Measurements from ENCODE around the gene MATN1. TPM values are rescaled to one million over a fixed set of nuclear protein-coding genes. Genes with fewer than 3 reads are reported as not detected.

The MATN1 gene
- total RNA-seq, 1 donor from 2014 or later, result not detected

DNA sequence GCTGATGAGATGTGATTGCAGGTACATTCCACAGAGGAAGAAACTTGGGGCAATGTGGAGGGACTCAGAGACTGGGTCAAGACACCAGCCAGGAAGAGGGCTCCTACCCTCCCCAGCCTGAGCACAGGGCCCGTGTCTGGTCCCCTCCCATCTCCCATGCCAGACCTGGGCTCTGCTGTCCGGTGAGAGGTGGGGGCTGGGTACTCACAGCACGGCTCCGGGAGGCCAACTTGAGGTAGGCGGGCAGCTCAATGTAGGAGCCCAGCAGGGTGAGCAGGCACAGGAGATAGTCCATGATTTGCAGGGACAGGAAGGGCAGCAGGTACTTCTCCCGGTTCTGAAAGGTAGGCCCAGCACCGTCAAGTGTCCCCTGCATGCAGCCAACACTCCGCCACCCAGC lies 16.2 kb upstream of the MATN1 start:
- intact Hi-C loops (cut with DNase I), result no loop called here
- TF ChIP-seq, protein P1, sequence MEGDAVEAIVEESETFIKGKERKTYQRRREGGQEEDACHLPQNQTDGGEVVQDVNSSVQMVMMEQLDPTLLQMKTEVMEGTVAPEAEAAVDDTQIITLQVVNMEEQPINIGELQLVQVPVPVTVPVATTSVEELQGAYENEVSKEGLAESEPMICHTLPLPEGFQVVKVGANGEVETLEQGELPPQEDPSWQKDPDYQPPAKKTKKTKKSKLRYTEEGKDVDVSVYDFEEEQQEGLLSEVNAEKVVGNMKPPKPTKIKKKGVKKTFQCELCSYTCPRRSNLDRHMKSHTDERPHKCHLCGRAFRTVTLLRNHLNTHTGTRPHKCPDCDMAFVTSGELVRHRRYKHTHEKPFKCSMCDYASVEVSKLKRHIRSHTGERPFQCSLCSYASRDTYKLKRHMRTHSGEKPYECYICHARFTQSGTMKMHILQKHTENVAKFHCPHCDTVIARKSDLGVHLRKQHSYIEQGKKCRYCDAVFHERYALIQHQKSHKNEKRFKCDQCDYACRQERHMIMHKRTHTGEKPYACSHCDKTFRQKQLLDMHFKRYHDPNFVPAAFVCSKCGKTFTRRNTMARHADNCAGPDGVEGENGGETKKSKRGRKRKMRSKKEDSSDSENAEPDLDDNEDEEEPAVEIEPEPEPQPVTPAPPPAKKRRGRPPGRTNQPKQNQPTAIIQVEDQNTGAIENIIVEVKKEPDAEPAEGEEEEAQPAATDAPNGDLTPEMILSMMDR (IDR thresholded peaks at IDR 0.05), result no peak
- ATAC-seq (no peak), DNase-seq (no peak)
- no peaks in the 10 kb centered on the region for H3K27me3 ChIP-seq
- peaks cover 50% of the 10 kb centered on the region for H3K36me3 ChIP-seq
- no peak overlapping the region for H3K4me3 ChIP-seq
- H3K4me1 ChIP-seq, result peaks cover 15% of the 10 kb centered on the region
- no peaks in the 10 kb centered on the region for H3K9me3 ChIP-seq
- H3K27ac ChIP-seq, result no peak overlapping the region

DNA sequence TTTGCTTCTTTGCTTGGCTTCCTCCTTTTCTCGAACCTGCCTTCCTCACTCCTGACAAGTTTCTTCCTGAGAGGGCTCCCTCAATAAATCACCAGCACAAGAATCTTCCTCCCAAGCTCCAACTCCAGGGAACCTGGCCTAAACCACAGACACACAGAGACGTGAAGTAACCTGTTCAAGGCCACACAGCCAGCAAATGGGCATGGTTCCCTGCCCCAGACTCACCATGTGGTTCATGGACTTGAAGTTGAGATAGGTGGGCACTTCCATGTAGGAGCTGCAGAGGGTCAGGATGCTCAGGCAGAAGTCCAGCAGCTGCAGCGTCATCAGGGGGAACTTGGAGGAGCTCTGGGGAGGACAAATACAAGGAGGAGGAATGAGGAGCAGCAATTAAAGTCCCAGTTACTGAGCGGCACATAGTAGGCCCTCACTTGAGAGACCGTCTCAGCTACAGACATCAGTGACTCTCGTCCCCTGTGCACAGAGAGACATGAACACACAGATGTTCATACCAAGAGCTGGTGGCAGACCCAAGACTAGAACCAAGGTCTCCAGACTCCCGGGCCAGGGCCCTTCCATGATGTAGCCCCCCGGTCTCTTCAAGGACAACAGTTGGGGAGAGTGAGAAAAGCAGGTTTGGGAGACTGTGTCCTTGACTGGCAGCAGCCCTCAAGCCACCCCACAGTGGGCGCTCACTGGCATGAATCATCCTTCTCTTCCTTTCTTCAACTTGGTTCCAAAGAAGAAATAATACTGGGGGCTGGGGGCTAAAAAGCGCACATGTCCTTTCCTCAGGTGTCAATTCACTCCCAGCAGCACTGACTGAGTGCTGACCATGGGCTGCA lies 15.6 kb upstream of the MATN1 start:
- no peak for DNase-seq
- intact Hi-C loops (cut with DNase I), result no loop called here
- no peaks in the 10 kb centered on the region for H3K27me3 ChIP-seq
- peaks cover 12% of the 10 kb centered on the region for H3K4me1 ChIP-seq
- no peak for ATAC-seq
- no peak overlapping the region for H3K4me3 ChIP-seq
- H3K36me3 ChIP-seq, result peaks cover 57% of the 10 kb centered on the region
- TF ChIP-seq, protein P1 (IDR thresholded peaks at IDR 0.05), result no peak
- H3K9me3 ChIP-seq, result no peaks in the 10 kb centered on the region
- H3K27ac ChIP-seq, result no peak overlapping the region

DNA sequence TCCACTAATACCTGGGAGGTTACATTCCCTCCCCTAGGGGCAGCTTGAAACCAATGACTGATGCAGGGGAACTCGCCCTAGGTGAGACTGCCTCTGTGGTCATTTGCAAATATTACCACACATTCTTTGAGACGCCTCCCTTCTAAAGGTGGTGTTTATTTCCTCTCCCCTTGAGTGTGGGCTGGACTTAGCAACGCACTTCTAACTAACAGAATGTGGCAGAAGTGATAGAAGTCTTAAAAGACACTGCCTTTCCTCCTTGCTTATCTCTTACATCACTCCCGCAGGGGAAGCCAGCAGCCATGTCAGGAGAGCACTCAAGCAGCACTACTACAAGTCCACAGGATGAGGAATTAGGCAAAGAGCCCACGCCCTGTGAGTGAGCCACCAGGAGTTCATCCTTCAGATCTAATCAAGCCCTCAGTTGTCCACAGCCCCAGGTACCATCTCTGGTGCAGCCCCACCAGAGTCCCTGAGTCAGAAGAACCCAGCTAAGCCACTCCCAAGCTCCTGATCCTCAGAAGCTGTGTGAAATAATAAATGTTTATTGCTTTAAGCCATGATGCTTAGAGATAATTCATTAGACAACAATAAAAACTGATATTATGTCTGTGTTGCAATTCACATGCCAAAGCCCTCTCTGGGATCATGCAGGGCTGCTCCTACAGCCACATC lies 14.8 kb upstream of the MATN1 start:
- Histone ChIP-seq H3K4me1 (peaks cover 11% of the 10 kb centered on the region), H3K36me3 (peaks cover 61% of the 10 kb centered on the region)
- ATAC-seq, result no peak

DNA sequence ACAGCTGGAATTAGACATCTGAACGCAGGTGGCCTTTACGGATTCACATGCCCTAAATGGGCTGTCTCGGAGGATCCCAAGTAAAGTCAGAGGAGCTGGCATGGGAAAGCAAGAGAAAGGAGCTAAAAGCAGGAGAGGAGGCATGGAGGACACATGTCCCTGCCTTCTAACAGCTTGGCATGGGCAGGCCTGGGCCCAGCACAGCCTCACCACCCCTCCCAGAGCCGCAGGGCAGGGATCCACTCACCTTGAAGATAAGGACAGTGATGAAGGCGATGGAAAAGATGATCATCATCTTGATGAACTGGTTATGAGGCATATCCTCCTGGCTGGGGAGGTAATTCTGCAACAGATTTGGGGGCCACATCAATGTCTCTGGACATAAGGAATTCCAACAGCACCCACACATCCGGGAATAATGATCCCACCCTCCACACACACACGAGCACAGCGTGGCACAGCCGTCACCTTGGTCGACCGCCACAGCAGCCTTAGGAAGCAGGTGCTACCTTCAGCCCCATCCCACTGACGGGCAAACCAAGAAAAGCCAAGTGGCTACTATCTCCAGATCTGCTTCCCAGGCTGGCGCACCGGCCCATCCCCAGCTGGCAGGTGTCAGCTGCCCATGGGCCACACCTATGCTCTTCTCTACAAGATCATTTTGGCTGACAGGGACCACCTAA lies 14.1 kb upstream of the MATN1 start:
- DNase-seq (no peak), ATAC-seq (no peak)
- TF ChIP-seq, protein P1 (IDR thresholded peaks at IDR 0.05), result no peak
- Histone ChIP-seq H3K9me3 (no peaks in the 10 kb centered on the region), H3K36me3 (peaks cover 61% of the 10 kb centered on the region), H3K27me3 (no peaks in the 10 kb centered on the region), H3K4me1 (peaks cover 11% of the 10 kb centered on the region), H3K27ac (no peak overlapping the region), H3K4me3 (no peak overlapping the region)
- intact Hi-C loops (cut with DNase I), result no loop called here

More for the DNA sequence above, 14.8 kb upstream of the MATN1 start:
- Histone ChIP-seq H3K27ac (no peak overlapping the region), H3K9me3 (no peaks in the 10 kb centered on the region), H3K4me3 (no peak overlapping the region), H3K27me3 (no peaks in the 10 kb centered on the region)
- intact Hi-C loops (cut with DNase I), result no loop called here
- no peak for DNase-seq
- TF ChIP-seq, protein P1 (IDR thresholded peaks at IDR 0.05), result no peak

DNA sequence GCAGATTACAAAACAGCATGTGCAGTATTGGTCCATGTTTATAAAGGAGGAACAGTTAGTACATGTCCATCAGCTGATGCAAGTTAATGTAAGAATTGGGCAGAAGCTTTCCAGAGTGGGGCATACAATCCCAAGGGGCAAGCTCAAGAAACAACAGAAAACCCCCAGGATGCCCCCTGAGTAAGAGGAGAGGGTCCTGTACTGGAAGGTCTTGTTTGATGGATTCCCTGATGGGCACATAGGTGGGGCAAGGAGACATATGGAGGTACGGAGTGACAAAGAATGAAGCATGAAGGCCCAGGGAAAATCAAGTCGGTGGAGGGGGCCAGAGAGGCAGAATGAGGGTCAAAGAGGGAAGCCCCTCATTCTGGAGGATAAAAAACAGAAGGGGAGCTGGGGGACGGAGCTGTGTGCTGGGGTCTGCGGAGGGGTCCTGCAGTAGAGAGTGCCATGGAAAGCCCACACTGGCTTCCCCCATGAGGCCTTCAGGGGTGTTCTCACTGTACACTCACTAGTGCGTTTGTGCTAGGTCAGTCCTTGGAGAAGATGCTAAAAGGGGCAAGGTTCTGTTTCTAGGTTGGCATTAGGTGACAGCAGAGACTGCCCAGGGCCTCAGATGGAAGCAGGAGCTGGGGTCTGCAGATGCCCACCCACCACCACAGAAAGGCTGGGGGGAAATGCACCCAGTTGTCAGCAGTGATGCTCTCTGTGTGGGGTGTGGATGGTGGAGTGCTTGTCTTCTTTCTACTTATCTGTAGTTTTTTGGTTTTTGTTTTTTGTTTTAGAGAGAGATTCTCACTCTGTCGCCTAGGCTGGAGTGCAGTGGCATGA lies 12.5 kb upstream of the MATN1 start:
- peaks cover 50% of the 10 kb centered on the region for H3K36me3 ChIP-seq
- TF ChIP-seq, protein P1 (IDR thresholded peaks at IDR 0.05), result no peak
- ATAC-seq (no peak), DNase-seq (no peak)
- H3K27ac ChIP-seq, result no peak overlapping the region
- intact Hi-C loops (cut with DNase I), result no loop called here
- no peaks in the 10 kb centered on the region for H3K4me1 ChIP-seq
- H3K27me3 ChIP-seq, result no peaks in the 10 kb centered on the region
- no peaks in the 10 kb centered on the region for H3K9me3 ChIP-seq
- no peak overlapping the region for H3K4me3 ChIP-seq

Data from upper lobe of right lung (tissue), 1 donor.